ENCODE data around the gene ATP2A3. TPM values are rescaled to one million over a fixed set of nuclear protein-coding genes. Genes with fewer than 3 reads are reported as not detected.

Gene ATP2A3
- total RNA-seq, 1 donor from 2014 or later: 1.7 TPM

DNA sequence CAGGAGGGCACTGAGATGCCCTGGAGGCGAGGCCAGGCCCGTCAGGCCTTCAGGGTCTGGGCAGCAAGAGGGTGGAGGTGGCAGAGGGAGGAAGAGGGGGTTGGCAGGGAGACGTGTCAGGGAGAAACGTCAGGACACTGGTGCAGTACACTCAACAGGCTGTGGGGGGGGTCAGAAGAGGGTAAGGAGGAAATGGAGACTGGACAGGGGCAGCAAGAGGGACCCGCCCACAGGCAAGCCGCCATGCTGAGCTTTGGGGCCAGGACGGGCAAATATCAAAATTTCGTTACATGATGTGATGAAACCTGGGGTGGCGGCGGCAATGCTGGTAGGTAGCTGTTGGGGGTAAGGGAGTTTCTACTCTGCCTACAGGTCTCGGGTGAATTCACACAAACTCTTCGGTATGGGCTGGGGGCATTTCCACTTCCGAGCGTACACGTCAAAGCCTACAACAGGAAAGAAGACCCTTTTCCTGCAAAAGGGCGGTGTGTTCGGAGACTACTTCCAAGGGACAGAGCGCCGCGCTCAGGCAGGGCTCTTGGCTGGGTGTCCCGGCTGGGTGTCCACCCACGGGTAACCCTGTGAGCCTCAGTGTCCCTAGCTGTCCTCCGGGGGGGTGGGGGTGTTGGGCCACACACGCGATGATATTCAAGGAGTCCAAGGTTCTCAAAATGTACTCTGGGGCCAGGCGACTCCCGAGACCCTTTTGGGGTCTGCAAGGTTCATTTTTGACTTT, 43.3 kb upstream of the ATP2A3 start:
- TF ChIP-seq, protein P1, sequence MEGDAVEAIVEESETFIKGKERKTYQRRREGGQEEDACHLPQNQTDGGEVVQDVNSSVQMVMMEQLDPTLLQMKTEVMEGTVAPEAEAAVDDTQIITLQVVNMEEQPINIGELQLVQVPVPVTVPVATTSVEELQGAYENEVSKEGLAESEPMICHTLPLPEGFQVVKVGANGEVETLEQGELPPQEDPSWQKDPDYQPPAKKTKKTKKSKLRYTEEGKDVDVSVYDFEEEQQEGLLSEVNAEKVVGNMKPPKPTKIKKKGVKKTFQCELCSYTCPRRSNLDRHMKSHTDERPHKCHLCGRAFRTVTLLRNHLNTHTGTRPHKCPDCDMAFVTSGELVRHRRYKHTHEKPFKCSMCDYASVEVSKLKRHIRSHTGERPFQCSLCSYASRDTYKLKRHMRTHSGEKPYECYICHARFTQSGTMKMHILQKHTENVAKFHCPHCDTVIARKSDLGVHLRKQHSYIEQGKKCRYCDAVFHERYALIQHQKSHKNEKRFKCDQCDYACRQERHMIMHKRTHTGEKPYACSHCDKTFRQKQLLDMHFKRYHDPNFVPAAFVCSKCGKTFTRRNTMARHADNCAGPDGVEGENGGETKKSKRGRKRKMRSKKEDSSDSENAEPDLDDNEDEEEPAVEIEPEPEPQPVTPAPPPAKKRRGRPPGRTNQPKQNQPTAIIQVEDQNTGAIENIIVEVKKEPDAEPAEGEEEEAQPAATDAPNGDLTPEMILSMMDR (IDR thresholded peaks at IDR 0.05): no peak
- DNase-seq (ENCODE audit: low spot score): no peak
- peaks cover 44% of the 10 kb centered on the region for H3K4me1 Mint-ChIP-seq (ENCODE audit: low read depth)
- H3K9me3 Mint-ChIP-seq (ENCODE audit: low read depth): no peaks in the 10 kb centered on the region
- H3K27ac Mint-ChIP-seq (ENCODE audit: unreplicated experiment): no peak overlapping the region
- H3K4me3 Mint-ChIP-seq (ENCODE audit: unreplicated experiment): no peak overlapping the region
- H3K36me3 Mint-ChIP-seq (ENCODE audit: low read depth): peaks cover 18% of the 10 kb centered on the region
- H3K27me3 Mint-ChIP-seq (ENCODE audit: low read depth): no peaks in the 10 kb centered on the region

DNA sequence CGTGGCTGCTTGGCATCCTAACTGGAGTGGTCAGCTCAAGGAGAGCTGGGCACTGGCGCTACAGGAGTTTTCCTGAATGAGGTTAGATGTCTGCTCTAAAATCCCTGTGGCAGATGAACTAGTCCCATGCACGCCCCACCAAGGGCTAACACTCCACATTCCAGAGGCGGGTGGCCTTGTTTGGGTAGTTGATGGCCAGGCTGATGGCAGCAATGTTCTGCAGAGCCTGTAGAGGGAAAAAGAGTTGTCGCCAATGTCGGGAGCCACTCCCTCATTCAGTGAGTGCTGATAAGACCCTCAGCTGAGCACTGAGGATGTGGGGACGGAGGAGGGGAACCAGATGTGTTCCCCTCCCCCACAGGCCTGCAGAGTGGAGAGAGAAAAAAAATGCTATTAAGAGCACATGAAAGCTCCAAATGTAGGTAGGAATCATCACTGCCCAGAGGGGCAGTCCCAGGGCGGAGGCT, 42.5 kb upstream of the ATP2A3 start:
- Mint-ChIP-seq H3K4me1 (ENCODE audit: low read depth) (peaks cover 48% of the 10 kb centered on the region), H3K9me3 (ENCODE audit: low read depth) (no peaks in the 10 kb centered on the region)

GRCh38 chr17:4006165-4006589, 41.9 kb upstream of the ATP2A3 start:
- Mint-ChIP-seq H3K36me3 (ENCODE audit: low read depth) (peaks cover 15% of the 10 kb centered on the region), H3K4me1 (ENCODE audit: low read depth) (peaks cover 51% of the 10 kb centered on the region), H3K9me3 (ENCODE audit: low read depth) (no peaks in the 10 kb centered on the region), H3K27ac (ENCODE audit: unreplicated experiment) (no peak overlapping the region), H3K4me3 (ENCODE audit: unreplicated experiment) (no peak overlapping the region), H3K27me3 (ENCODE audit: low read depth) (no peaks in the 10 kb centered on the region)
- DNase-seq (ENCODE audit: low spot score): peak; percentile 67
- TF ChIP-seq, protein P1 (IDR thresholded peaks at IDR 0.05): no peak

More for the DNA sequence above, 42.5 kb upstream of the ATP2A3 start:
- DNase-seq (ENCODE audit: low spot score): no peak
- TF ChIP-seq, protein P1 (IDR thresholded peaks at IDR 0.05): no peak
- no peak overlapping the region for H3K4me3 Mint-ChIP-seq (ENCODE audit: unreplicated experiment)
- H3K27ac Mint-ChIP-seq (ENCODE audit: unreplicated experiment): no peak overlapping the region
- H3K27me3 Mint-ChIP-seq (ENCODE audit: low read depth): no peaks in the 10 kb centered on the region
- peaks cover 15% of the 10 kb centered on the region for H3K36me3 Mint-ChIP-seq (ENCODE audit: low read depth)

GRCh38 chr17:4005296-4006164, 41.3 kb upstream of the ATP2A3 start:
- TF ChIP-seq, protein P1 (IDR thresholded peaks at IDR 0.05): no peak

More at GRCh38 chr17:4005296-4006164, 41.3 kb upstream of the ATP2A3 start:
- H3K4me3 Mint-ChIP-seq (ENCODE audit: unreplicated experiment): no peak overlapping the region
- H3K36me3 Mint-ChIP-seq (ENCODE audit: low read depth): peaks cover 15% of the 10 kb centered on the region
- no peak overlapping the region for H3K27ac Mint-ChIP-seq (ENCODE audit: unreplicated experiment)
- H3K9me3 Mint-ChIP-seq (ENCODE audit: low read depth): no peaks in the 10 kb centered on the region
- H3K4me1 Mint-ChIP-seq (ENCODE audit: low read depth): peaks cover 51% of the 10 kb centered on the region
- DNase-seq (ENCODE audit: low spot score): peak; percentile 77
- H3K27me3 Mint-ChIP-seq (ENCODE audit: low read depth): no peaks in the 10 kb centered on the region
